HG03432 (cell line): ENCODE data around the gene ITGBL1.
A peak's percentile ranks its signal among the peaks of the same experiment; 100 is the strongest.

ENCODE experiments used
- ATAC-seq: cut with Tn5 transposase; IDR thresholded peaks from one replicate; pipeline ENCODE4 v1.9.1; 2021; ENCODE audit warnings: mild to moderate bottlenecking, moderate library complexity; ENCODE audit not compliant: unreplicated experiment

ITGBL1 gene

GRCh38 chr13:101624210-101624922 is 171.9 kb downstream of the ITGBL1 start:
- no peak for ATAC-seq

GRCh38 chr13:101624981-101625380 is 172.5 kb downstream of the ITGBL1 start:
- peak; percentile 18 for ATAC-seq

GRCh38 chr13:101626925-101627555 is 174.6 kb downstream of the ITGBL1 start:
- peak; percentile 92 for ATAC-seq

- peak; percentile 40 for ATAC-seq
These were observed 175.1 kb downstream of the ITGBL1 start for GRCh38 chr13:101627556-101627943.

GRCh38 chr13:101628900-101629299 is 176.4 kb downstream of the ITGBL1 start:
- ATAC-seq: no peak

- no peak for ATAC-seq
These were observed 178.9 kb downstream of the ITGBL1 start for GRCh38 chr13:101631395-101631794.

- no peak for ATAC-seq
These were observed 181.7 kb downstream of the ITGBL1 start for GRCh38 chr13:101634142-101634541.

- ATAC-seq: no peak
These were observed 187.2 kb downstream of the ITGBL1 start for GRCh38 chr13:101639711-101640110.

- no peak for ATAC-seq
These were observed 188.4 kb downstream of the ITGBL1 start for GRCh38 chr13:101640788-101641400.

GRCh38 chr13:101645871-101646270 is 193.4 kb downstream of the ITGBL1 start:
- no peak for ATAC-seq

- ATAC-seq: no peak
These were observed 195.3 kb downstream of the ITGBL1 start for GRCh38 chr13:101647760-101648159.

GRCh38 chr13:101648766-101649487 is 196.5 kb downstream of the ITGBL1 start:
- ATAC-seq: no peak

GRCh38 chr13:101649488-101650126 is 197.1 kb downstream of the ITGBL1 start:
- ATAC-seq: no peak

- no peak for ATAC-seq
These were observed 202.4 kb downstream of the ITGBL1 start for GRCh38 chr13:101654883-101655282.

GRCh38 chr13:101655435-101655834 is 203.0 kb downstream of the ITGBL1 start:
- ATAC-seq: peak; percentile 89

GRCh38 chr13:101660711-101661110 is 208.2 kb downstream of the ITGBL1 start:
- no peak for ATAC-seq

GRCh38 chr13:101661839-101662238 is 209.4 kb downstream of the ITGBL1 start:
- no peak for ATAC-seq

GRCh38 chr13:101673360-101674105 is 221.1 kb downstream of the ITGBL1 start:
- ATAC-seq: no peak

GRCh38 chr13:101681834-101682233 is 229.4 kb downstream of the ITGBL1 start:
- no peak for ATAC-seq

GRCh38 chr13:101686003-101686402 is 233.5 kb downstream of the ITGBL1 start:
- ATAC-seq: no peak
